ENCODE measurements around the gene JKAMP. TPM values are rescaled to one million over a fixed set of nuclear protein-coding genes. Genes with fewer than 3 reads are reported as not detected.
"Not testable (repeated sequence)": the region's sequence is repeated elsewhere in the genome, so short reads cannot be mapped to it uniquely, and the experiment has no call there.

JKAMP gene, protein sequence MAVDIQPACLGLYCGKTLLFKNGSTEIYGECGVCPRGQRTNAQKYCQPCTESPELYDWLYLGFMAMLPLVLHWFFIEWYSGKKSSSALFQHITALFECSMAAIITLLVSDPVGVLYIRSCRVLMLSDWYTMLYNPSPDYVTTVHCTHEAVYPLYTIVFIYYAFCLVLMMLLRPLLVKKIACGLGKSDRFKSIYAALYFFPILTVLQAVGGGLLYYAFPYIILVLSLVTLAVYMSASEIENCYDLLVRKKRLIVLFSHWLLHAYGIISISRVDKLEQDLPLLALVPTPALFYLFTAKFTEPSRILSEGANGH
- 10 to 100 TPM; 21.7 to 24.4 TPM for total RNA-seq
- long read RNA-seq, donor 1, transcript JKAMP-201 (7 exons, 1,726 nt), result major isoform, 9 of 15 reads
- long read RNA-seq, donor 1, partial matches to known transcripts, result 0 of 15 reads
- long read RNA-seq, donor 1, other reads (novel, unspliced or antisense), result 2 of 15 reads
- long read RNA-seq, donor 2, transcript JKAMP-203 (7 exons, 1,636 nt), result minor isoform, 18 of 93 reads
- long read RNA-seq, donor 2, transcript JKAMP-201 (7 exons, 1,726 nt), result major isoform, 62 of 93 reads
- long read RNA-seq, donor 2, partial matches to known transcripts, result 3 of 93 reads
- long read RNA-seq, donor 2, other reads (novel, unspliced or antisense), result 5 of 93 reads

GRCh38 chr14:59483819-59484638, at the start of gene JKAMP, which contains the start of gene L3HYPDH:
Gene JKAMP (plus strand): TSS chr14:59484517. CDS start chr14:59484590, 73 bp downstream.
Gene L3HYPDH (minus strand): TSS chr14:59484408. CDS start chr14:59484316, 92 bp downstream.
- DNase-seq (ENCODE audit: low spot score), result peak; percentile 99
- intact Hi-C loops (cut with DNase I), result no loop called here

- no peak for DNase-seq (ENCODE audit: low spot score)
- intact Hi-C loops (cut with DNase I), result no loop called here
Measured at GRCh38 chr14:59435101-59435500, 49.2 kb upstream of the JKAMP start.

DNA sequence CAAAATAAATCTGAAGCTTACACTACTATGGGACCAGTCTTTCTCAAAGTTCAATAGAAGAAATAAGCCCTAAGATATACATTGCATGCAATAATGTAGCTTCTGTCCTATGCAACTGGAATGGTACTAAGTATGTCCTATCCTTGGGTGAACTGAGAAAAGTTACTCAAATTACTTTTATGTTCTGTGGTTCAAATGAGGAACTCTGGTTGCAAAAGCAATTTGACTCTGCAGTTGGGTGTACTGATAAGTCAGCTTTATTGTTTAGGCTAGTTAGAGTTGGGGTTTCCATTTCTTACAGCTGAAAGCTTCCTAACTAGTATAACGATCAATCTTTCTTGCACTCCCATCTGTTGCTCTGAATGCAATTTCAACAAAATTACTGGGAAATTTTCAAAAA, 48.3 kb upstream of the JKAMP start:
- intact Hi-C loops (cut with DNase I), result no loop called here

GRCh38 chr14:59438195-59438647, 46.1 kb upstream of the JKAMP start:
- DNase-seq (ENCODE audit: low spot score), result no peak
- intact Hi-C loops (cut with DNase I), result no loop called here

More for the DNA sequence above, 48.3 kb upstream of the JKAMP start:
- DNase-seq (ENCODE audit: low spot score), result no peak

- DNase-seq (ENCODE audit: low spot score), result no peak
- intact Hi-C loops (cut with DNase I), result no loop called here
Measured at GRCh38 chr14:59439256-59439965, 44.9 kb upstream of the JKAMP start.

DNA sequence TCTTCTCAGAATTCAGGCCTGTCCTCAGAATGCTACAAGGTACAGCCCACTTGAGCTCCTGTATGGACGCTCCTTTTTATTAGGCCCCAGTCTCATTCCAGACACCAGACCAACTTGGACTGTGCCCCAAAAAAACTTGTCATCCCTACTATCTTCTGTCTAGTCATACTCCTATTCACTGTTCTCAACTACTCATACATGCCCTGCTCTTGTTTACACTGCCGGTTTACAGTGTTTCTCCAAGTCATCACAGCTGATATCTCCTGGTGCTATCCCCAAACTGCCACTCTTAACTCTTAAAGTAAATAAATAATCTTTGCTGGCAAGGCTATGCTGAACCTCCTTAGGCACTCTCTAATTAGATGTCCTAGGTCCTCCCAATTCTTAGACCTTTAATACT, 35.6 kb upstream of the JKAMP start:
- intact Hi-C loops (cut with DNase I), result loop anchor here in 1 of 2 donors (5.0 kb wide), 1 partner anchor 321 kb away; no protein-coding TSS in a partner anchor
- DNase-seq (ENCODE audit: low spot score), result not testable (repeated sequence)

DNA sequence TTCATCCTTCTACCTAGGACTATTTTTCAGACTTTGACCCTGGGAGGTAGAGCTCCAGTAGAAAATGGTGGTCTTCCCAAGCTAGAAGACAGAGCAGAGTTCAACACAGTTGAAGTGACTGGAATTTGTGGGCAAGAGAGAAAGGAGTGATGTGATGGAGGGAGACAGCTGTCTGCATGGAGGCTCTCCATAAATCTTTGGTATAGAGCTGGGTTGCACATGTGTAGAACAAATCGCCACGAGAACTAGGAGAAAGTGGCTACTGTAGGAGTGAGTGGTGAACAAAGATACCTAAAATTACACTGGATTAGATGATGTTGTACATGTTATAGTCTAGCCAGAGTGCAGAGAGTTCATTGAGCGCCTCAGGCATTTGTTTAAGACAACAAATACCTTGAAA, 33.6 kb upstream of the JKAMP start:
- intact Hi-C loops (cut with DNase I), result loop anchor here in 1 of 2 donors (2.0 to 5.0 kb wide), 2 partner anchors 28 to 808 kb away; no protein-coding TSS in a partner anchor

GRCh38 chr14:59451849-59452248, 32.5 kb upstream of the JKAMP start:
- intact Hi-C loops (cut with DNase I), result loop anchor here in 1 of 2 donors (2.0 to 5.0 kb wide), 2 partner anchors 27 to 810 kb away; no protein-coding TSS in a partner anchor
- no peak for DNase-seq (ENCODE audit: low spot score)

More for the DNA sequence above, 33.6 kb upstream of the JKAMP start:
- DNase-seq (ENCODE audit: low spot score), result no peak

DNA sequence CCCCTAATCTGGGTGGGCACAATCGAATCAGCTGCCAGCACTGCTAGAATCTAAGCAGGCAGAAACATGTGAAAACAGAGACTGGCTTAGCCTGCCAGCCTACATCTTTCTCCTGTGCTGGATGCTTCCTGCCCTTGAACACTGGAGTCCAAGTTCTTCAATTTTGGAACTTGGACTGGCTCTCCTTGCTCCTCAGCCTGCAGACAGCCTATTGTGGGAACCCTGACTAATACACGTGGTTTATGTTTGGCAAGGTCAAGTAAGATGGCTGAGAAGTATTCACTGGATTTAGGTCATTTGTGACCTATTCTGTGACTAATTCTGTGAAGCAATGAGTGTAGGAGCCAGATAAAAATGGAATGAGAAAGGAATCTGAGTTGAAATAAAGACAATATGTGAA, 30.2 kb upstream of the JKAMP start:
- DNase-seq (ENCODE audit: low spot score), result no peak
- intact Hi-C loops (cut with DNase I), result loop anchor here in 1 of 2 donors (5.0 kb wide), 1 partner anchor 812 kb away; no protein-coding TSS in a partner anchor

DNA sequence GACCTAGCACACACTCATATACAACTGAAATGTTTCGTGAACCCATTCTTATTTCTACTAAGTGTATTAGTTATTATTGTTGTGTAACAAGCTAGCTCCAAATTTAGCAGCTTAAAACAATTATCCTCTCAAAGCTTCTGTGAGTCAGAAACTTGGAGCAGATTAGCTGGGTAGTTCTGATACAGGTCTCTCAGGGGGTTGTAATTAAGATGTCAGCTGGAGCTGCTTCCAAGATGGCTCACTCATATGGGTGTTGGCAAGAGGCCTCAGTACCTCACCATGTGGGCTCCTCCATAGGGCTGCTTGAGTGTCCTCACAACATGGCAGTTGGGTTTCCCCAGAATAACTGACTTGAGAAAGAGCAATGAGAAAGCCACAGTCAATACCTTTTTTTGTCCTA, 28.9 kb upstream of the JKAMP start:
- intact Hi-C loops (cut with DNase I), result no loop called here
- DNase-seq (ENCODE audit: low spot score), result no peak

GRCh38 chr14:59458486-59458885, 25.8 kb upstream of the JKAMP start:
- intact Hi-C loops (cut with DNase I), result no loop called here
- DNase-seq (ENCODE audit: low spot score), result no peak

GRCh38 chr14:59460378-59460777, 23.9 kb upstream of the JKAMP start:
- no peak for DNase-seq (ENCODE audit: low spot score)
- intact Hi-C loops (cut with DNase I), result no loop called here

GRCh38 chr14:59461891-59462290, 22.4 kb upstream of the JKAMP start:
- intact Hi-C loops (cut with DNase I), result no loop called here
- no peak for DNase-seq (ENCODE audit: low spot score)

DNA sequence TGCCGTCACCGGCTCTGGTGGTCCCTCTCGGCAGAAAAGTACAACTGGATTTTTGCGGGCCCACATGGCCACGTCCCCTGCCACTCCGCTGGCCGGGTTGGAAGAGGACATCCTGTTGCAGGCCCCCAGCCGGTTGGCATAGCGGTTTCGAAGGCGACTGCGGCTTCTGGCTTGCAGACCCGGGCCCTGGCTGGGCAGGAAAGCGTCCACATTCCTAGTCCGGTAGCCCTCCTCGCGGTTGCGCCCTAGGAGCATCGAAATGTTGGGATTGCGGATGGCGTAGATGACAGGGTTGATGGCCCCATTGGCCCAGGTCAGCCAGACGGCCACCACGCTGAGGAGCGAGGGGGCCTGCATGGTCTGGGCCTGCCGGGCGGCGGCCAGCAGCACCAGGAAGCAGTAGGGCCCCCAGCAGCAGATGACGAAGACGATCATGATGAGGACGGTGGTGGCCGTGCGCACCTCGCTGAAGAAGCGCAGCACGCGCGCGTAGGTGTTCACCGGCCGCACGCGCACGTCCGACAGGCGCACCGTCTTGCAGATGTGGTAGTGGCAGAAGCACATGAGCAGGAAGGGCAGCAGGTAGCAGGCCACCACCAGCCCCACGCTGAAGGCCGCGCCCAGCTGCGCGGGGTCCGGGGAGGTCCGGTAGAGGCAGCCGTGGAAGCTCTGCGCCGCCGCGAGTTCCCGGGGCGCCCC, 20.4 kb upstream of the JKAMP start:
- peak; percentile 77 for DNase-seq (ENCODE audit: low spot score)
- intact Hi-C loops (cut with DNase I), result no loop called here

- peak; percentile 88 for DNase-seq (ENCODE audit: low spot score)
- intact Hi-C loops (cut with DNase I), result no loop called here
Measured at GRCh38 chr14:59464486-59465315, 19.6 kb upstream of the JKAMP start.

DNA sequence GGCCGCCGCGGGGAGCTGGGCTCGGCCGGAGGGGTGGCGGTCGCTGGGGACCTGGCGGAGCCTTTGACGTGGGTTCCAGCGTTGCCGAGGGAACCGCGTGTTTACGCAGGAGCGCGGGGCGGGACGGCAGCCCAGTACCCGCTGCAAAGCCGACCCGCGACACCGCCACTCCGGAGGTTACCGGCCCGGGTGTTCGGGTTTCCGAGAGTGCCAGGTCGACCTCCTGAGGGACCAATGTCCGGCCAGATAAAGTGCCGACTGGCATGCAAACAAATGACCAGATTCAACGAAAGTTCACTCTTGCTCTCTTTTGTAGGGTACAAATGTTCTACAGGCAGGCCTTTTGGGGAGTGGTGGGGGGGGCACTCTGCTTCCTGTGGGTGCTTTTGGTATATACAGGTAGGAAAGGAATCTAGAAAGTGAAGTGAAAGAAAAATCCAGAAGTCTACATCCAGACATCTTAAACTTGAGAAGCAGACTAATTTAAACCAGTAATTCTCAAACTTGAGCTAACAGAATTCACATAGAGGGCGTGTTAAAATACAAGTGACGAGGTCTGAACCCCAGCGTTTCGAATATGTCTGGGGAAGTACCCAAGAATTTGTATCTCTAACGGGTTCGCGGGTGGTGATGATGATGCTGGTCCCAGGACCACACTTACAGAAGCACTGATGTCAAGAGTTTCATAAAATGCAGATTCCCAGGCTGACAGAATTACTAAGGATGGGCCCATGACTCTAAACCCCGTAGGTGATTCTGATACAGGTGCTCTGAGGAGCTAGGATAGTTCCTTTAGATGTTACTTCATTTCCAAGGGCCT, 18.8 kb upstream of the JKAMP start, which contains the start of gene GPR135:
GPR135 (minus strand) TSS at position 65 of the 820 bp plus-strand sequence. CDS start 154 bp downstream, outside the sequence.
- intact Hi-C loops (cut with DNase I), result no loop called here

More for the DNA sequence above, 18.8 kb upstream of the JKAMP start, which contains the start of gene GPR135:
- DNase-seq (ENCODE audit: low spot score), result no peak
